Suprapubic skin (tissue), 4 donors: ENCODE results near the gene PIGC.

ENCODE experiments used
- EP300 ChIP-seq: sonication (generic); formaldehyde crosslinking; IDR thresholded peaks from one replicate; pipeline ENCODE4 v1.6.1; 2017; ENCODE audit warnings: antibody characterized with exemption
- POLR2A ChIP-seq, 2 donors: fragments of 450-650 bp; IDR thresholded peaks; one replicate each; pipeline ENCODE4 v1.6.1; 2017; ENCODE audit warnings: antibody characterized with exemption in 2 of 2, mild to moderate bottlenecking in 2 of 2, moderate library complexity in 2 of 2
- POLR2AphosphoS5 ChIP-seq, 3 donors: sonication (generic); formaldehyde crosslinking; IDR thresholded peaks; one replicate each; pipeline ENCODE4 v1.6.1; 2017; ENCODE audit warnings: antibody characterized with exemption in 3 of 3
- TF ChIP-seq, protein P1 (sequence below), 2 donors: fragments of 200-600 bp in 1 of 2; fragments of 450-650 bp in 1 of 2; sonication (generic) in 1 of 2; IDR thresholded peaks; one replicate each; pipeline ENCODE4 v1.5.1; 2016 to 2019; ENCODE audit warnings: antibody characterized with exemption in 2 of 2, mild to moderate bottlenecking in 1 of 2, moderate library complexity in 1 of 2

DNA sequence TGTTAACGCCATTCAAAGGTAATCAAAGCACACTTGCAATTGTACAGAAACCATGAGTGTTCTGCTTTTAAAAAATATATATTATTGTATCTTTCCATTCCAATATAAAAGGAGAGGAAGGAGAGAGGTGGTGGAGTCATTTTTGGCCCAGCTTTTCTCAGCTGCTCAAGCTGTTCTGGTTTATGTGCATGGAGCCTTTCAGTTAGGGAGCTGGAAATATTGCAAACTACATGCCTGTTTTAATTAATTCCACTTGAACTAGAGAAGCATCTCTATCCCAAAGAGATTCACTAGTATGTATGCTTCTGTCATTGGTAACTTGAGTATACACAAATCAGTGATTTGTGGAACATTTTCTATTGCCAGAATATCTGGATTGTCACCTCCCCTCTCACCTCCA lies 51.9 kb downstream of the PIGC start:
- TF ChIP-seq, protein P1, sequence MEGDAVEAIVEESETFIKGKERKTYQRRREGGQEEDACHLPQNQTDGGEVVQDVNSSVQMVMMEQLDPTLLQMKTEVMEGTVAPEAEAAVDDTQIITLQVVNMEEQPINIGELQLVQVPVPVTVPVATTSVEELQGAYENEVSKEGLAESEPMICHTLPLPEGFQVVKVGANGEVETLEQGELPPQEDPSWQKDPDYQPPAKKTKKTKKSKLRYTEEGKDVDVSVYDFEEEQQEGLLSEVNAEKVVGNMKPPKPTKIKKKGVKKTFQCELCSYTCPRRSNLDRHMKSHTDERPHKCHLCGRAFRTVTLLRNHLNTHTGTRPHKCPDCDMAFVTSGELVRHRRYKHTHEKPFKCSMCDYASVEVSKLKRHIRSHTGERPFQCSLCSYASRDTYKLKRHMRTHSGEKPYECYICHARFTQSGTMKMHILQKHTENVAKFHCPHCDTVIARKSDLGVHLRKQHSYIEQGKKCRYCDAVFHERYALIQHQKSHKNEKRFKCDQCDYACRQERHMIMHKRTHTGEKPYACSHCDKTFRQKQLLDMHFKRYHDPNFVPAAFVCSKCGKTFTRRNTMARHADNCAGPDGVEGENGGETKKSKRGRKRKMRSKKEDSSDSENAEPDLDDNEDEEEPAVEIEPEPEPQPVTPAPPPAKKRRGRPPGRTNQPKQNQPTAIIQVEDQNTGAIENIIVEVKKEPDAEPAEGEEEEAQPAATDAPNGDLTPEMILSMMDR (IDR thresholded peaks at IDR 0.05) = no peak
- TF ChIP-seq POLR2AphosphoS5 (IDR thresholded peaks at IDR 0.05) = no peak
- TF ChIP-seq POLR2A (IDR thresholded peaks at IDR 0.05) = no peak
- no peak for TF ChIP-seq EP300
